GM23248 (cell line): ENCODE measurements around the gene WDR48.

Source experiments
- EZH2 ChIP-seq: fragments of 200-600 bp; sonication (generic); IDR thresholded peaks from 2 replicates; pipeline ENCODE4 v1.6.1; 2018; ENCODE audit warnings: antibody characterized with exemption, mild to moderate bottlenecking; ENCODE audit not compliant: insufficient read depth, poor library complexity, severe bottlenecking
- EZH2phosphoT487 ChIP-seq: fragments of 200-600 bp; sonication (generic); IDR thresholded peaks from 2 replicates; pipeline ENCODE4 v1.6.1; 2018; ENCODE audit warnings: antibody characterized with exemption, moderate library complexity, mild to moderate bottlenecking, low read depth; ENCODE audit not compliant: insufficient read depth

GRCh38 chr3:39053696-39054095 is 1.9 kb downstream of the WDR48 start:
- TF ChIP-seq EZH2 (no peak), EZH2phosphoT487 (no peak)
